ENCODE data around the gene KLF7.

Gene KLF7

DNA sequence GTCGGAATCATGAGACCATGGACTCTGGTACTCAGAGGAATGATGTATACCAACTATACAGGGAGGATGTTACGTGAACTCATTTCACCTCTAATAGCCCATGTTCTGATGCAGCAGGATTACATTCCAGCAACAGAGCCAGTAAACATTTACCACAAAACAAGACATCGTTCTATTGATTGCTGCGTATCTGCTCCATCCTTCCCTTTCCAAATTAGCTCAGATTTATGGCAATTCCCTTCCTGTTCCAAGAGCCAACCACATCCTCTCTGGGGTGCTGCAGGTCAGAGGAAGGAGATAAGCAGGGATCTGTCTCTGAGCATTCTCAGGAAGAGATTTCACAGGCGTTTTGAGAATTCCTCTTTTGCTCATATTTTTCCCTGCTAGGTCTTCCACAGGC lies 98.3 kb downstream of the KLF7 start:
- no peaks in the 10 kb centered on the region for H3K36me3 ChIP-seq (ENCODE audit: control insufficient read depth, insufficient read depth, low read length, severe bottlenecking)
- no peak overlapping the region for H3K9ac ChIP-seq (ENCODE audit: low read length)
- no peak for DNase-seq (ENCODE audit: low read depth)
- no peaks in the 10 kb centered on the region for H3K9me3 ChIP-seq (ENCODE audit: control insufficient read depth, low read length)
- H3K4me1 ChIP-seq (ENCODE audit: control insufficient read depth, insufficient read depth, low read length), result no peaks in the 10 kb centered on the region
- H3K4me3 ChIP-seq (ENCODE audit: low read length), result no peak overlapping the region
- H3K27me3 ChIP-seq (replicated peaks; ENCODE audit: control insufficient read depth, insufficient read depth, low read length), result no peaks in the 10 kb centered on the region

DNA sequence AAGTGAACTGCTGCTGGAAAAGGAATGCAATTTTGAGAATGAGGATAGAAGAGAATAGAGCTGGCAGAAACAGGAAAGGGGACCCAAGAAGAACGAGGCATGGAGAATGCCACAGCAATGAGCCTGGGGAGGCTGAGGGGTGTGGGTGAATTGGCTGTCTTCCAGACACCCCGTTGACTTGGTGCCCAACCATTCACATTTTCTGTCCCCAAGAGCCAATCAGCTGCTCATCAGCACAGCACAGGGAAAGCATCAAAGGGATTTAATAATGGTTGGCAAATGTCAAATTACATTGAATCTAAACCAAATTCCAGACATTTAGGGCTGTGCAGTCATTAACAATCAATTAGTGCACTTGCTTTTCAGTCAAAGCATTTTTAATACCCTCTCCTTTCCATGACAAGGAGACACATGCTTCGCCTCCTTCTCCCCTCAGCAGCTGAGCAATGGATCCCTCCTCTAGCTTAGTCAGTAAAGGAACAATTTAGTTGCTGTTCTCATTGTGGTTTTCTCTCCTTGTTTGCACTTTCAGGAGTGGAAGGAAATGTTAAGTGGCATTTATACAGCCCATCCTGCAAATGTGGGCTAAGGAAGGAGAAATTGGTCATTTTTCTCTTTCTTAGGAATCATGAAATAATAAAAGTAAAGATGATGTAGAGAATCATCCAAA lies 98.8 kb downstream of the KLF7 start:
- Histone ChIP-seq H3K27me3 (replicated peaks; ENCODE audit: control insufficient read depth, insufficient read depth, low read length) (no peaks in the 10 kb centered on the region), H3K9ac (ENCODE audit: low read length) (no peak overlapping the region)
- DNase-seq (ENCODE audit: low read depth), result no peak

GRCh38 chr2:207066166-207066565 lies 99.6 kb downstream of the KLF7 start:
- no peaks in the 10 kb centered on the region for H3K9me3 ChIP-seq (ENCODE audit: control insufficient read depth, low read length)
- DNase-seq (ENCODE audit: low read depth), result no peak
- no peaks in the 10 kb centered on the region for H3K27me3 ChIP-seq (replicated peaks; ENCODE audit: control insufficient read depth, insufficient read depth, low read length)
- no peak overlapping the region for H3K9ac ChIP-seq (ENCODE audit: low read length)
- no peaks in the 10 kb centered on the region for H3K4me1 ChIP-seq (ENCODE audit: control insufficient read depth, insufficient read depth, low read length)
- no peaks in the 10 kb centered on the region for H3K36me3 ChIP-seq (ENCODE audit: control insufficient read depth, insufficient read depth, low read length, severe bottlenecking)
- no peak overlapping the region for H3K4me3 ChIP-seq (ENCODE audit: low read length)

More for the DNA sequence above, 98.8 kb downstream of the KLF7 start:
- no peaks in the 10 kb centered on the region for H3K36me3 ChIP-seq (ENCODE audit: control insufficient read depth, insufficient read depth, low read length, severe bottlenecking)
- H3K9me3 ChIP-seq (ENCODE audit: control insufficient read depth, low read length), result no peaks in the 10 kb centered on the region
- H3K4me1 ChIP-seq (ENCODE audit: control insufficient read depth, insufficient read depth, low read length), result no peaks in the 10 kb centered on the region
- no peak overlapping the region for H3K4me3 ChIP-seq (ENCODE audit: low read length)

DNA sequence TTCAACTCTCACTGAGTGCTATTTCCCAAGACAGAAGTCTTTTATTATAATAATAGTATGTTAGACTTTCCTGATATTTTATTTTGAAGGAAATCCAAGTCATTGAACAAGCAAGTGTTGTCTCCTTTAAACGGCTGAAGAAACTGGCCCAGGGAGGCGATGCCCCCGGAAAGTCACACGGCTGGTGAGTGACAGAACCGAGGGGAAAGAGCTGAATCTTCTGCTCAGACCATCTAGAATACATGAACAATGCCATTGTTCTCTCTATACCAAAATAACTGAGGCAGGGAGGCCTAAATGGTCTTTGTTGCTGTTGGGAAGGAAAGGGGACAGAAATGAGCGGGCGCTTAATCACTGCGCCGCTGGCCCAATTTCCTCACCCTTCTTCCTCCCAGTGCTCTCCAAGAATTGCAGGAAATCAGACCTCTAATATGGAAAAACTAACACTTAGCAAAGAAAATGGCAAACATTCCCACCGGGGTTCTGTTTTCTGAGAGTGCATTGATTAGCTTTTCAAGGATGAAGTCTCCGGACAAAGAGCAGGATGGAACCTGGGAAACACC lies 101.5 kb downstream of the KLF7 start:
- Histone ChIP-seq H3K27me3 (replicated peaks; ENCODE audit: control insufficient read depth, insufficient read depth, low read length) (no peaks in the 10 kb centered on the region), H3K4me3 (ENCODE audit: low read length) (no peak overlapping the region), H3K4me1 (ENCODE audit: control insufficient read depth, insufficient read depth, low read length) (no peaks in the 10 kb centered on the region), H3K9ac (ENCODE audit: low read length) (no peak overlapping the region), H3K36me3 (ENCODE audit: control insufficient read depth, insufficient read depth, low read length, severe bottlenecking) (no peaks in the 10 kb centered on the region), H3K9me3 (ENCODE audit: control insufficient read depth, low read length) (no peaks in the 10 kb centered on the region)
- no peak for DNase-seq (ENCODE audit: low read depth)

- no peak for DNase-seq (ENCODE audit: low read depth)
- no peaks in the 10 kb centered on the region for H3K9me3 ChIP-seq (ENCODE audit: control insufficient read depth, low read length)
- H3K9ac ChIP-seq (ENCODE audit: low read length), result no peak overlapping the region
- H3K4me1 ChIP-seq (ENCODE audit: control insufficient read depth, insufficient read depth, low read length), result no peaks in the 10 kb centered on the region
- H3K27me3 ChIP-seq (replicated peaks; ENCODE audit: control insufficient read depth, insufficient read depth, low read length), result no peaks in the 10 kb centered on the region
- no peaks in the 10 kb centered on the region for H3K36me3 ChIP-seq (ENCODE audit: control insufficient read depth, insufficient read depth, low read length, severe bottlenecking)
- H3K4me3 ChIP-seq (ENCODE audit: low read length), result no peak overlapping the region
Observed at GRCh38 chr2:207061181-207061580, 104.6 kb downstream of the KLF7 start.

- Histone ChIP-seq H3K4me3 (ENCODE audit: low read length) (no peak overlapping the region), H3K4me1 (ENCODE audit: control insufficient read depth, insufficient read depth, low read length) (no peaks in the 10 kb centered on the region), H3K36me3 (ENCODE audit: control insufficient read depth, insufficient read depth, low read length, severe bottlenecking) (no peaks in the 10 kb centered on the region), H3K9me3 (ENCODE audit: control insufficient read depth, low read length) (no peaks in the 10 kb centered on the region), H3K27me3 (replicated peaks; ENCODE audit: control insufficient read depth, insufficient read depth, low read length) (no peaks in the 10 kb centered on the region), H3K9ac (ENCODE audit: low read length) (no peak overlapping the region)
- no peak for DNase-seq (ENCODE audit: low read depth)
Observed at GRCh38 chr2:207055257-207055656, 110.5 kb downstream of the KLF7 start.

DNA sequence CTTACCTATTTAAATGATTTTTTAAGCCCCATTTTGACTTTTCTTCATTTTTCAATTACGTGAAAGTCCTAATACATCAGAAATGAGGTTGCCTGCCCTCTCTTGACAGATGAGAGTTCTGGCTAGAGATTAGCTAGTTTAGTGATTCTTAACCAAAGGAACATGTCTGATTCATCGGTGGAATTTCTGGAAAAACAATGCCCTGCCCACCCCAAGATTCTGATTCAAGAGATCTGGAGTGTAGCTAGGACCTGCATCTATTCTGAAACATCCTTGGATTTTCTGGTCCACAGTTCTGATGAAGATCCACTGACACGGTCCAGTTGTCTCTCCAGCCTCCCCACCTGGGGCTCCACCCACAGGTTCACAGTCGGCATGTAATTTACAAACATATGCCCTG lies 111.2 kb downstream of the KLF7 start:
- Histone ChIP-seq H3K36me3 (ENCODE audit: control insufficient read depth, insufficient read depth, low read length, severe bottlenecking) (no peaks in the 10 kb centered on the region), H3K9me3 (ENCODE audit: control insufficient read depth, low read length) (no peaks in the 10 kb centered on the region)

DNA sequence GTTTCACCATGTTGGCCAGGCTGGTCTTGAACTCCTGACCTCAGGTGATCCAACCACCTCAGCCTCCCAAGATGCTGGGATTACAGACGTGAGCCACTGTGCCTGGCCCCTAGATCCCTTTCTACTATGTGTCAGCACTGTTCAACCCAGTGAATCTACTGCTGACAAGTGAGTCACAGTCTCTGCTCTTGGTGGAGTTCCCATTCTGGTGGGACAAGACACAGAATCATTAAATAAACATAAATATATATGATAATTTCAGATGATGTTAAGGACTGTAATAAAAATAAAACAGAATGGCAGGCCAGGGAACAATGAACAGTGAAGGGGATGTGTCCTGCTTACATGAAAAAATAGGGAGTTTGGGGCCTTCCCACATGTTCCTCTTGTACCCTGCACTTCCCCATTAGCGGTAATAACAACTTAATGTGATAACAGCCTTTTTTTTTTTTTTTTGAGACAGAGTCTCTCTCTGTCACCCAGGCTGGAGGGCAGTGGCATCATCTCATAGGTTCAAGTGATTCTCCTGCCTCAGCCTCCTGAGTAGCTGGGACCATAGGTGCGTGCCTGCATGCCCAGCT lies 114.3 kb downstream of the KLF7 start:
- no peaks in the 10 kb centered on the region for H3K27me3 ChIP-seq (replicated peaks; ENCODE audit: control insufficient read depth, insufficient read depth, low read length)
- no peak overlapping the region for H3K4me3 ChIP-seq (ENCODE audit: low read length)
- no peak overlapping the region for H3K9ac ChIP-seq (ENCODE audit: low read length)
- no peak for DNase-seq (ENCODE audit: low read depth)
- no peaks in the 10 kb centered on the region for H3K36me3 ChIP-seq (ENCODE audit: control insufficient read depth, insufficient read depth, low read length, severe bottlenecking)
- H3K9me3 ChIP-seq (ENCODE audit: control insufficient read depth, low read length), result no peaks in the 10 kb centered on the region
- peaks cover 6% of the 10 kb centered on the region for H3K4me1 ChIP-seq (ENCODE audit: control insufficient read depth, insufficient read depth, low read length)

More for the DNA sequence above, 111.2 kb downstream of the KLF7 start:
- no peaks in the 10 kb centered on the region for H3K4me1 ChIP-seq (ENCODE audit: control insufficient read depth, insufficient read depth, low read length)
- H3K27me3 ChIP-seq (replicated peaks; ENCODE audit: control insufficient read depth, insufficient read depth, low read length), result no peaks in the 10 kb centered on the region
- DNase-seq (ENCODE audit: low read depth), result peak; percentile 33
- no peak overlapping the region for H3K4me3 ChIP-seq (ENCODE audit: low read length)
- no peak overlapping the region for H3K9ac ChIP-seq (ENCODE audit: low read length)

GRCh38 chr2:207049122-207049521 lies 116.6 kb downstream of the KLF7 start:
- Histone ChIP-seq H3K9ac (ENCODE audit: low read length) (no peak overlapping the region), H3K36me3 (ENCODE audit: control insufficient read depth, insufficient read depth, low read length, severe bottlenecking) (no peaks in the 10 kb centered on the region), H3K9me3 (ENCODE audit: control insufficient read depth, low read length) (no peaks in the 10 kb centered on the region), H3K4me3 (ENCODE audit: low read length) (no peak overlapping the region), H3K27me3 (replicated peaks; ENCODE audit: control insufficient read depth, insufficient read depth, low read length) (no peaks in the 10 kb centered on the region), H3K4me1 (ENCODE audit: control insufficient read depth, insufficient read depth, low read length) (peaks cover 7% of the 10 kb centered on the region)
- no peak for DNase-seq (ENCODE audit: low read depth)

DNA sequence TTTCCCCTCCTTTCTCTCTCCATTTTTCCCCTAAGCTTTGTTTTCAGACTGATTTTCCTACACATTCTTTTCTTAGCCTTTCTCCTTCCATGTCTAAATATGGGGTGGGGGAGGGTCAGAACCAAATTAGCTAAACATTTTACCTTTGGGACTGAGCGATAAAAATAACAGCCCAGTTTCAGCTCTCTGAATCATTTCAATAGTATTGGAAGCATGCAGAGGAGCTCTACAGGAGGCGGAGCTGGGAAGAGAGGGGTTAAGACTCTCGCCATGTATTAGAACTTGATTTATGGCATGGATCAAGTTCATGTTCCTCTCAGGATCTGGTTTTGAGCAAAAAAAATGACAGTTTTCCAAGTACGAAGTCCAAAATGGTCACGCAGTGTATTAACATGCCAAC lies 117.3 kb downstream of the KLF7 start:
- Histone ChIP-seq H3K27me3 (replicated peaks; ENCODE audit: control insufficient read depth, insufficient read depth, low read length) (no peaks in the 10 kb centered on the region), H3K4me1 (ENCODE audit: control insufficient read depth, insufficient read depth, low read length) (peaks cover 7% of the 10 kb centered on the region), H3K4me3 (ENCODE audit: low read length) (no peak overlapping the region), H3K36me3 (ENCODE audit: control insufficient read depth, insufficient read depth, low read length, severe bottlenecking) (no peaks in the 10 kb centered on the region), H3K9me3 (ENCODE audit: control insufficient read depth, low read length) (no peaks in the 10 kb centered on the region), H3K9ac (ENCODE audit: low read length) (no peak overlapping the region)
- DNase-seq (ENCODE audit: low read depth), result no peak

GRCh38 chr2:207046724-207047123 lies 119.0 kb downstream of the KLF7 start:
- Histone ChIP-seq H3K9ac (ENCODE audit: low read length) (no peak overlapping the region), H3K4me1 (ENCODE audit: control insufficient read depth, insufficient read depth, low read length) (peaks cover 15% of the 10 kb centered on the region), H3K27me3 (replicated peaks; ENCODE audit: control insufficient read depth, insufficient read depth, low read length) (no peaks in the 10 kb centered on the region), H3K4me3 (ENCODE audit: low read length) (no peak overlapping the region), H3K36me3 (ENCODE audit: control insufficient read depth, insufficient read depth, low read length, severe bottlenecking) (no peaks in the 10 kb centered on the region), H3K9me3 (ENCODE audit: control insufficient read depth, low read length) (no peaks in the 10 kb centered on the region)
- no peak for DNase-seq (ENCODE audit: low read depth)

Measured in adipocyte (in vitro differentiated cells).